ENCODE measurements around the gene EHMT2. TPM values are rescaled to one million over a fixed set of nuclear protein-coding genes. Genes with fewer than 3 reads are reported as not detected.

The EHMT2 gene
- total and polyA plus RNA-seq, 2 of the 8 experiments (the other 6 are each of a cell fraction or from before 2014, with no cell fraction given) = 125 to 177 TPM

DNA sequence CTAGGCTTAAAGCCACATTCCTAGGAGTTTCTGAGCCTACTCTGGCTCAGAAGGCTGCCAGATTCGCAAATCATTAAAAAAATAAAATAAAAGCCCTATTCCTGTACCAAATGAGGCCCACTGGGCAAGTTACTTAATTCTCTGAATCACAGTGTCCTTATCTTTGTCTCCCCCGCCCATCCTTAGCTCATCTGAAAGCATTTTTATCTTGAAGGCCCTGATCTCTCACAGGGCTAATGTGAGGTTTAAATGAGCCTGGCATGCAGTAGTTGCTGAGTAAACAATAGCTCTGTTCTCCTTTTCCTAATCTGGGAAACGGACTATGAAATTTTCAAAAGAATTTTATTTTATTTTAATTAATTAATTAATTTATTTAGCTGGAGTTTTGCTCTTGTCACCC is 6.5 kb upstream of the EHMT2 start:
- ChIA-PET POLR2A (ENCODE audit: partially characterized antibody) (interaction anchor here (1.2 to 1.7 kb wide), 3 partner anchors 10 to 68 kb away, joined by 3 read pairs; partner anchors contain the start of gene DXO), CTCF (ENCODE audit: partially characterized antibody) (interaction anchor here (1.1 to 1.6 kb wide), 5 partner anchors 11 to 48 kb away, joined by 3 to 6 read pairs (median 4); no protein-coding TSS in a partner anchor)
- H4K8ac ChIP-seq (ENCODE audit: extremely low read depth, insufficient read depth, low read length) = no peak overlapping the region
- no peak overlapping the region for H3K56ac ChIP-seq (replicated peaks; ENCODE audit: insufficient read length, low read depth, low read length)
- no peak overlapping the region for H3K14ac ChIP-seq (ENCODE audit: insufficient read length)
- H3K27ac ChIP-seq (ENCODE audit: low read depth, low read length) = no peak overlapping the region
- H3K4me3 ChIP-seq (ENCODE audit: extremely low read depth in 1 of 4, insufficient read depth in 2 of 4, low read depth in 3 of 4, low read length in 4 of 4) = no peak overlapping the region
- 85% methylated on average over 3 of the region's 3 CpGs; no CpG with 5 or more reads in 1 of the 2 experiments for WGBS, 2 experiments (ENCODE audit: extremely low coverage in 1 of 2, insufficient coverage in 1 of 2, insufficient read length in 1 of 2, insufficient replicate concordance in 2 of 2, low coverage in 1 of 2, low lambda C conversion rate in 2 of 2, missing lambda C conversion rate in 1 of 2)
- H2AK5ac ChIP-seq (ENCODE audit: low read depth, low read length) = no peak overlapping the region
- H2BK120ac ChIP-seq (replicated peaks; ENCODE audit: low read depth, low read length) = no peak overlapping the region
- H3K36me3 ChIP-seq (ENCODE audit: control insufficient read depth in 2 of 4, insufficient read depth in 4 of 4, low read length in 3 of 4) = peaks cover 0 to 5% (median 3%) of the 10 kb centered on the region in 4 experiments; a peak in 3 of 8 replicates
- H3K4me2 ChIP-seq (ENCODE audit: insufficient read depth in 1 of 2, low read depth in 2 of 2, low read length in 2 of 2) = no peak overlapping the region
- no peak overlapping the region for H3K23ac ChIP-seq (ENCODE audit: insufficient read length)
- no peak overlapping the region for H2BK20ac ChIP-seq (ENCODE audit: low read length)
- no peak for DNase-seq (ENCODE audit: low read depth in 1 of 2, low spot score in 2 of 2)
- H3K4me1 ChIP-seq (replicated peaks in 1 of 4; ENCODE audit: control insufficient read depth in 3 of 4, insufficient read depth in 4 of 4, low read length in 3 of 4) = peaks cover 0 to 18% (median 12%) of the 10 kb centered on the region in 4 experiments; a peak in 6 of 7 replicates
- H2BK12ac ChIP-seq (ENCODE audit: low read depth, low read length) = no peak overlapping the region
- no peaks in the 10 kb centered on the region for H3K27me3 ChIP-seq (replicated peaks in 1 of 4; ENCODE audit: control insufficient read depth in 3 of 4, extremely low read depth in 1 of 4, insufficient read depth in 3 of 4, low read length in 3 of 4)
- H3K18ac ChIP-seq (ENCODE audit: extremely low read depth, low read length) = no peak overlapping the region
- H3K23me2 ChIP-seq (ENCODE audit: low read depth, low read length) = peaks cover 4% of the 10 kb centered on the region; the same call in 1 of the 2 replicates
- no peak overlapping the region for H2BK5ac ChIP-seq (ENCODE audit: low read depth, low read length)
- peaks cover 2% of the 10 kb centered on the region for H3K79me1 ChIP-seq (ENCODE audit: low read depth, low read length)
- no peak overlapping the region for H4K91ac ChIP-seq (replicated peaks; ENCODE audit: insufficient read length, low read length)
- no peaks in the 10 kb centered on the region for H4K20me1 ChIP-seq (replicated peaks in 1 of 2; ENCODE audit: control insufficient read depth in 1 of 2, insufficient read depth in 2 of 2, low read length in 2 of 2)
- H3K9me3 ChIP-seq (ENCODE audit: insufficient read depth in 2 of 2, low read depth in 1 of 2, low read length in 1 of 2) = no peaks in the 10 kb centered on the region
- FAIRE-seq = no peak
- H4K5ac ChIP-seq (ENCODE audit: insufficient read length, low read depth, low read length) = no peak overlapping the region
- H3K4ac ChIP-seq (replicated peaks; ENCODE audit: insufficient read length, low read depth, low read length) = no peak overlapping the region
- no peak overlapping the region for H2BK15ac ChIP-seq (ENCODE audit: low read length)
- no peak overlapping the region for H2AFZ ChIP-seq (ENCODE audit: low read length)
- peaks cover 0 to 7% of the 10 kb centered on the region in 2 experiments; a peak in 2 of 4 replicates for H3K79me2 ChIP-seq (ENCODE audit: control insufficient read depth in 1 of 2, insufficient read depth in 2 of 2, low read length in 2 of 2)
- H3K9ac ChIP-seq (replicated peaks in 1 of 4; ENCODE audit: extremely low read depth in 1 of 4, low read depth in 3 of 4, low read length in 3 of 4) = no peak overlapping the region
- TF ChIP-seq TAF1 (IDR thresholded peaks at IDR 0.05; ENCODE audit: low read depth, low read length) (no peak), NANOG (IDR thresholded peaks at IDR 0.05; ENCODE audit: insufficient read depth, low read depth, low read length, poor library complexity, severe bottlenecking) (no peak), CHD1 (IDR thresholded peaks at IDR 0.05; ENCODE audit: low read depth, low read length) (no peak), SRF (IDR thresholded peaks at IDR 0.05; ENCODE audit: low read depth, low read length) (no peak), SAP30 (IDR thresholded peaks at IDR 0.05; ENCODE audit: insufficient read depth, insufficient replicate concordance, low read length) (no peak), POLR2AphosphoS5 (IDR thresholded peaks at IDR 0.05; ENCODE audit: low read depth, low read length) (no peak), YY1 (IDR thresholded peaks at IDR 0.05; ENCODE audit: low read depth, low read length) (no peak), BCL11A (IDR thresholded peaks at IDR 0.05; ENCODE audit: low read depth in 2 of 2, low read length in 2 of 2) (no peak), BRCA1 (IDR thresholded peaks at IDR 0.05; ENCODE audit: low read depth, low read length) (no peak)
- TF ChIP-seq, protein P1, sequence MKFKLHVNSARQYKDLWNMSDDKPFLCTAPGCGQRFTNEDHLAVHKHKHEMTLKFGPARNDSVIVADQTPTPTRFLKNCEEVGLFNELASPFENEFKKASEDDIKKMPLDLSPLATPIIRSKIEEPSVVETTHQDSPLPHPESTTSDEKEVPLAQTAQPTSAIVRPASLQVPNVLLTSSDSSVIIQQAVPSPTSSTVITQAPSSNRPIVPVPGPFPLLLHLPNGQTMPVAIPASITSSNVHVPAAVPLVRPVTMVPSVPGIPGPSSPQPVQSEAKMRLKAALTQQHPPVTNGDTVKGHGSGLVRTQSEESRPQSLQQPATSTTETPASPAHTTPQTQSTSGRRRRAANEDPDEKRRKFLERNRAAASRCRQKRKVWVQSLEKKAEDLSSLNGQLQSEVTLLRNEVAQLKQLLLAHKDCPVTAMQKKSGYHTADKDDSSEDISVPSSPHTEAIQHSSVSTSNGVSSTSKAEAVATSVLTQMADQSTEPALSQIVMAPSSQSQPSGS (IDR thresholded peaks at IDR 0.05; ENCODE audit: low read length) = no peak
- TF ChIP-seq, protein P2, sequence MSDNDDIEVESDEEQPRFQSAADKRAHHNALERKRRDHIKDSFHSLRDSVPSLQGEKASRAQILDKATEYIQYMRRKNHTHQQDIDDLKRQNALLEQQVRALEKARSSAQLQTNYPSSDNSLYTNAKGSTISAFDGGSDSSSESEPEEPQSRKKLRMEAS (IDR thresholded peaks at IDR 0.05) = no peak

Measured in H1 (cell line).